Measurements from ENCODE around the gene IVL.

The IVL gene, protein sequence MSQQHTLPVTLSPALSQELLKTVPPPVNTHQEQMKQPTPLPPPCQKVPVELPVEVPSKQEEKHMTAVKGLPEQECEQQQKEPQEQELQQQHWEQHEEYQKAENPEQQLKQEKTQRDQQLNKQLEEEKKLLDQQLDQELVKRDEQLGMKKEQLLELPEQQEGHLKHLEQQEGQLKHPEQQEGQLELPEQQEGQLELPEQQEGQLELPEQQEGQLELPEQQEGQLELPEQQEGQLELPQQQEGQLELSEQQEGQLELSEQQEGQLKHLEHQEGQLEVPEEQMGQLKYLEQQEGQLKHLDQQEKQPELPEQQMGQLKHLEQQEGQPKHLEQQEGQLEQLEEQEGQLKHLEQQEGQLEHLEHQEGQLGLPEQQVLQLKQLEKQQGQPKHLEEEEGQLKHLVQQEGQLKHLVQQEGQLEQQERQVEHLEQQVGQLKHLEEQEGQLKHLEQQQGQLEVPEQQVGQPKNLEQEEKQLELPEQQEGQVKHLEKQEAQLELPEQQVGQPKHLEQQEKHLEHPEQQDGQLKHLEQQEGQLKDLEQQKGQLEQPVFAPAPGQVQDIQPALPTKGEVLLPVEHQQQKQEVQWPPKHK

DNA sequence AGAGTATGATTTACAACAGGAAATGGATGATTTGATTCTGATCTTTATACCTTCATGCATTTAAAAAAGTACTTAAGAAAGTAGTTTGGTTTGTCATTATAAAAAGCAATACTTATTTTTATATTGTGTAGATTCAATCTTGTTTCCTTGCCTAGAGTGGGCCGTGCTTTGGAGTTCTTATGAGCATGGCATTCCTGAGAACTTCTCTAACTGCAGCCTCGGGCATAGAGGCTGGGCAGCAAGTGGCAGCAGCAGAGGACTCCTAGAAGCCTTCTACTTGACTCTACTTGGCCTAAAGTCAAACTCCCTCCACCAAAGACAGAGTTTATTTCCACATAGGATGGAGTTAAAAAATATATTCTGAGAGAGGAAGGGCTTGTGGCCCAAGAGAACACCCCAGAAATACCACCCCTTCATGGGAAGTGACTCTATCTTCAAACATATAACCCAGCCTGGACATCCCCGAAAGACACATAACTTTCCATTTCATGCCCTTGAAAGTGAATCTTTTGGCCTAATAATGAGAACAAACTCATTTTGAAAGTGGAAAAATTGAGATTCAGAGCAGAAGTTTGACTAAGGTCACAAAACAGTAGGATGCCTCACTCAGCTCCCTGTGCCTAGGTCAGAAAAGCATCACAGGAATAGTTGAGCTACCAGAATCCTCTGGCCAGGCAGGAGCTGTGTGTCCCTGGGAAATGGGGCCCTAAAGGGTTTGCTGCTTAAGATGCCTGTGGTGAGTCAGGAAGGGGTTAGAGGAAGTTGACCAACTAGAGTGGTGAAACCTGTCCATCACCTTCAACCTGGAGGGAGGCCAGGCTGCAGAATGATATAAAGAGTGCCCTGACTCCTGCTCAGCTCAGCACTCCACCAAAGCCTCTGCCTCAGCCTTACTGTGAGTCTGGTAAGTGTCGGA, at the start of gene IVL:
Gene IVL, plus strand, starts transcription at position 861 of the 916 bp plus-strand sequence. CDS start 1,252 bp downstream, outside the sequence.
- DNase-seq (ENCODE audit: low spot score): no peak

DNA sequence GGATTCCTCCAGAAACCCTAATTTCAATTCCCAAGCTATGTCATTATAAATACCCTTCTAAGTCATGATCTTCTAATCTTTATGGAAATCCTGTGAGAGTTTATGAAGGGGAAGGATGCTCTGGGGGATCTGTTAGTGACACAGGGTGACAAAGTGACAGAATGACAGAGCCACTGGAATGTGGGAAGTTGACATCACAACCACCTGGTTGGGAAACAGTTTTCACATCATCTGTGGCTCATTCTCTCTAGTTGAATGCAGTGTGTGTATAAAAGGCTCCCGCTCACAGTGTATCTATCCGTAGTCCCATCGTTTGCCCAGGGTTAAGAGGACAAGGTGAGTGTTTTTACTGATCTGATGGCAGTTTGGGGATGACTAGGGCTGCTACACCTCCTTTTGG, 48.6 kb upstream of the IVL start, which contains the start of gene LCE7A:
Gene LCE7A, plus strand, starts transcription at position 301 of the 400 bp plus-strand sequence. CDS start 702 bp downstream, outside the sequence.
- no peak for DNase-seq (ENCODE audit: low spot score)

DNA sequence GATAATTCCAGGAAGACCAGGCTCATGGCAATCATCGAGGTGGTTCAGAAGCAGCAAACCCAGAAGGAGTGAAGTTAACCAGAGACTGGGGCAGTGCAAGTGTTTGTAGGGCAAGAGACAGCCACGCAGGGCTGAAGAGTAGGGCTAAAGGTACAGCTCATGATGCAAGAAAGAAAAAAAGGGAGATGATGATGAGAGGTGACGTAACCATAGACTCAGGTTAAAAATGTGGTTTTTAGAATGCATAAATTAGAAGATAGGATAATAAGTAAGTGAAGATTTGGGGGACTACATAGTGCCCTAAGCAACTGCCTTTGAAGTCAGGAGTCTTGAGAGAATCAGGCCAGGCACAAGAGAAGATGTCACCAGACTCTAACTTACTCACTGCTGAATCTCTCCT, 48.2 kb upstream of the IVL start:
- DNase-seq (ENCODE audit: low spot score): no peak

DNA sequence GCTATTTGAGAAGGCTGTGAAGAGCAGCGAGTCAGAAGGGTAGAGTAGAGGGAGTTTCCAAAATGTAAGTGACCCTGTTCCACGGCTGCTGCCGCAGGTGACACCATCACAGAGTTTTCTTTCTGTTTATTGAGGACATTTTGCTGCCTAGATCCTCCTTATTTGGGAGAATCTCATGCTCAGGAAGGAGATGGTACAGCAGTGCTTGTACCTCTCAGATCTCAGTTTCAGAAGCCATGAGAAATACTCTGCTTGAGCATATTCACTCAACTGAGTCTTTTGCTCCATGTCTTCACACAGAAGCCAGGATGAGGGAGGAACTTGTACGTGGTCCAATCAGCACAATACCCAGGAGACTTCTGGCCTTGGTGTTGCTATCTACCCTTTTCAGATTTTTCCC, 47.0 kb upstream of the IVL start:
- DNase-seq (ENCODE audit: low spot score): no peak

DNA sequence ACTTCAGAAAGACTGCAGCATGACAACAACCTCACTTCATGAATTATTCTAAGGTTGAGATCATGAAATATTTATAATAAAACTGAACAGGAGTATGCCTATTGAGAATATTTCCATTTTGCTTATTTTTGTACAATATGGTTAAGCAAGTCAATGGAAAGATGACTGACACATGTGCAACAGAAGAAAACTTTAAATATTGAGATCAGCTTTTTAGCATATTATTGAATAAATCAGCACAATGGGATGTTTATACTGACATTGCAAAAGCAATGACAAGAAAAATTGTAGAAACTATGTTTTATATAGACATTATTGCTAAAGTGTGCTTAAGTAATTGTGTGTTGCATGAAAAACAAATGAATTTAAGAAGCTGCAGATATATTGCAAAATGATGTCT, 43.9 kb upstream of the IVL start:
- no peak for DNase-seq (ENCODE audit: low spot score)

DNA sequence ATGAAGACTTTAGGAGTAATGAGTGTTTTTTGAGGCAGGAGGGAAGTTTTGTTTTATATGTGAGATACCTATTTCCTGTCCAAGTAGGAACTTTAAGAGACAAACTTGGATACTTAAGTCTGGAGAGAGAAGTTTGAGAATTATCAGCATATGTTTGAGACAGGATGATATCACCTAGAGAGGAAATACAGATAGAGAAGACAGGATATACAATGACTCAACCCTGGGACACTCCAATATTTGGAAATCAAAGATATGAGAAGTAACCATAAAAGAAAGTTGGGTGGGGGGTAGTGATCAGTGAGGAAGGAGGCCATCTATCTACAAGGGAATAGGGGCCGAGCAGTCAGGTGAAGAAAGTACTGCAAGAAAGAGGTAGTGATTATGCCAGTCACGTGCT, 42.0 kb upstream of the IVL start:
- DNase-seq (ENCODE audit: low spot score): no peak

DNA sequence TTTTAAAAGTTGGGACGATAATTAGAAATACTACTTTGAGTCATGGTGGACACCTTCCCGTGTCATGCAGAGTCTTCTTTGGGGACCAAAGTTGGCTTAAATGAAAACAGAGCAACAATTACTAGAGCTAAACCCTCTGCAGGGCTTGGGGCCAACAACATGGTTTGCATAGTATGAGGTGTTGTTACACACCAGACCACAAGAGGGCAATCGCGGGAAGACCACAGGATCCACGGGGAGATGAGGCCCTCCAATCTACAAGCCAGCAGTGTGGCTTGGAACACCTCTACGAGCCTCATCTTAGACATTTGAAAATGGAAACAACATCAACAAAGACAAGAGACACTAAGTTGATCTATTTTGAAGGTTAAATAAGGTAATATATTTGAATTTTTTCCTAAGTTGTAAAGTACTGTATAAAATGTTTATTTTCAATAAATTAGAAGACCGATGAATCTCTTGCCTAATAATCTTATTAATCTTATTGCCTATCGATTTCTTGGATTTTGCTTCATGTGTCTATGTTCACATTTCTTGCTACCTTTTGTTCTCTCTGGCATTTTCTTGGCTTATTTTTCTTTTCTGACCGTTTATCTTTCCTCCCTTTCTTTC, 38.4 kb upstream of the IVL start:
- DNase-seq (ENCODE audit: low spot score): peak; percentile 73

DNA sequence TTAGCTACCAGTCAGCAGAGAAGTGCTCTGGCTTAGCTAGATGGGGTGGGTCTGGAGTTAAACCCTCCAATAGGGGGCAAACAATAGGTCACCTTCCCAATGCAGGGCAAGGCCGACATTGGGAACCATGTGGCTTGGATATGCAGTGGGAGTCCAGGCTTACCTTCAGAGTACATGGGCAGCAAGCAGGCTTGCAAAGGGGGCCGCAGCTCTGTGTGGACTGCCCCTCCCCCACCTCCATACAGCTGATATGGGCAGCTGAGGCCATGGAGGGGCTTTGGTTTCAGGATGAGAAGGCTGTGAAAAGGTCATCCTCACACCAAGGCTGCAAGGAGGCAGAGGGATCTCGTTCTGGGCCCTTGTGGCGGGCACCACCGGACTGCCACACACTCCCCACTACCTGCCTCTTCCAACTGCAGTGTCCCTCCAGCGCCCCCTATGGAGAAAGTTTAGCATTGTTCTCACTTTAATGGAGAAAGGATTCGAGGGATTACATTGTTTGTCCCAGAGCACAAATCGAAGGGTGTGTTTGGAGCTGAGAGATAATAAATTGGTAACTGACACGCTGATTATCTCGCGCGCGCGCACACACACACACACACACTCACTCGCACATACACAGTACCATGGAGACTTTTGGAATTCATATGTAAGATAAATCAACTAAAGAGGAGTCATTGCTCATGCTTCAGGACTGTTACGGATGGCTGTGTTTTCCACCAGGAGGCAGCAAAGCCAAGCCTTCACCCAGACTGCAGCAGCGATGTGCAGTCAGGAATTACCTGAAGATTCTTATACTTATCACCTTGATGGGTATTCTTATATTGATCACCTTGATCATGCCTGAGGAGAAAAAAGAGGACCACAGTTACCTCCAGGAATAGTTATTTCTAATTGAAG, 37.3 kb upstream of the IVL start:
- peak; percentile 3 for DNase-seq (ENCODE audit: low spot score)

DNA sequence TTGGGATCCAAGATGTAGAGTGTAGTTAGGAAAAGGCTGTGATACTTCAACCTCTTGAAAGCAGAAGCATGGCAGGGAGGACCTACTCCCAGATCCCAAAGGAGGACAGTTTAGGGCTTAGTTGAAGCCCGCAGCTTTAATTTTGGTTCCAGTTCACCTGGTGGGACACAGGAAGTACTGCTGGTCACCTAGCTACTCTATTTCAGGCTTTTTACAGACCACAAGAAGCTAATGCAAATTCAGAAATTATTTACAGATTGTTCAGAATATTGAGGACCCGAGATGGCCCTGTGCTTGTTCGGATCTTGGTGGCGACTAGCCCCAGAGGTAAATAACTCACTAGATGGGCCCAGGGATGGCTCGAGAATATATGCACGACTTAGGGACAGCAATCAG, 36.6 kb upstream of the IVL start:
- DNase-seq (ENCODE audit: low spot score): no peak

DNA sequence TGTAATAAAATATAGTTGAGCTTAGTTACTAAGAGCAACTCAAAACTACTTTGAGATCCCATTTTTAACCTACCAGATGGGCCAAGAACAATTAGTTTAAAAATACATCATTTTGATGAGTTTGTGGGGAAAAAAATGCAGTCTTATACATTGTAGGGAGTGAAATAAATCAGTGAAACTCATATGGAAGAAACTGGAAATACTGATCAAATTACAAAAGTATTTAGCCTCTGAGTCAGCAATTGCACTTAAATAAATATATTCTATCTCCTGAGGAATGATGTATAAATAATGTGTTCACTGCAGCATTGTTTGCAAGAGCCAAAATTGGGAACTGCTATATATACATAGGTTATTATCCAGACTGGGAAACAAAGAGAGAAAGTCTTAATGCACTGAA, 34.9 kb upstream of the IVL start:
- DNase-seq (ENCODE audit: low spot score): no peak

DNA sequence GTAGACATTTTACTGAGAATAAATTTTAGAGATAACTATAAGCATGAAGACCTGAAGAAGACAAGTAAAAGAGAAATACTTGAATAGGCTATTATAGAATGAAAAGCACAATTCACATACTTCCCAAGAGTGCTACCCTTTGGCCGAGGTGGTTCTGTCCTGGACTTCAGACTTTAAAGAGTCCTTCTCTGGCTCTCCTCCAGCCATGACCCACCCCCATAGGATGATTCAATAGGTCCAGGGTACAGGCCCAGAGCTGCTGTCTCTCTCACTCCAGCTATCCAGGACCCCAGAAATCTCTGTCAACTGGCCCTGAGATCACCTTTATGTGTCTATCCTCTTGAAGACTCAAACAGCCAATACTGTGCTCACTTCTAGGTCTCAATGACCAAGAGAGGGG, 31.5 kb upstream of the IVL start:
- no peak for DNase-seq (ENCODE audit: low spot score)

DNA sequence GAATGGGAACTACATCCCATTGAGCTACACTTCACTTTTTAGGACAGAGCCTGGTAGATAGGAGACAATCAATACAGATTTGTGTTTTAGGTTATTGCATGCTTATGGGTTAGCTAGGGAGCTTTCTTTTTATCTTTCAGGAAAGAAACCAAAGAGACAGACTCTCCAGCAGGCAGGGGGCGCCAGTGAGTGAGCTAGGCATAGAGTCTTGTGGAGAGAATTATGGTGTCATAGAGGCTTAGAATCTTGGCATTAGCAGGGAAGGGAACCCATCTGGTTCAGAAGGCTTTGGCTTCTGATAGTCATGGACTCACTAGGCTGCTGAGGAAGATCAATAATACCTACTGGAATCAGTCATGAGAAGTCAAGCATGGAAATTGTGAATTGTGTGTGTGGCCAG, 30.3 kb upstream of the IVL start, which contains the start of gene SMCP:
Gene SMCP, plus strand, starts transcription at position 281 of the 400 bp plus-strand sequence. CDS start 6,101 bp downstream, outside the sequence.
- DNase-seq (ENCODE audit: low spot score): no peak

DNA sequence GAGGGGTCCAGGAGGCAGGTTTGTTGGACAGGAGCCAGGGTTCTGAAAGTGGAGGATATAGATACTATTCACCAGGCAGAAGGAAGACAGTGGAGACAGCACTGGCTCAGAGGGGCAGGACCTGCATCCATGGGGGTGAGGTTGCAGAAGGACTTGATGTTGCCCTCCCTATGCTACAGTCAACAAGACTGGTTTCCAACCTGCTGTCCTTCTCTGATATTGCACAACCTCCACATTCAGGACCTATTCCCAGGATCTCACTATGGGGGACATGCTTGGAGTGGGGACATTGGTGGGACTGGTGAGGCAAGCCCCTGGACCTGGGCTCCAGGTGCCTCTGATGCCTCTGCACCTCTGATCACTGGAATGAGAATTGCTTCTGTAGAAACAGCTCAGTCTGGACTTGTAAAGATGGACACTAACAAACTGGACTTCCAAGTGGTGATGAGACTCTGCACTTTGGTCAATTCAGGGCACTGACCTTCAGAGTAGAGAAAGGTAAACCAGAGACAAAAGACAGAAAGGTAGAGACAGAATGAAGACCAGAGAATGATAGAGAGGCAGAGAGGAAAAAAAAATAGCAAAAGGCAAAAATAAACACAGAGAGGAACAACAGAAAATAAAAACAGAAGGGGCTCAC, 28.7 kb upstream of the IVL start:
- no peak for DNase-seq (ENCODE audit: low spot score)

DNA sequence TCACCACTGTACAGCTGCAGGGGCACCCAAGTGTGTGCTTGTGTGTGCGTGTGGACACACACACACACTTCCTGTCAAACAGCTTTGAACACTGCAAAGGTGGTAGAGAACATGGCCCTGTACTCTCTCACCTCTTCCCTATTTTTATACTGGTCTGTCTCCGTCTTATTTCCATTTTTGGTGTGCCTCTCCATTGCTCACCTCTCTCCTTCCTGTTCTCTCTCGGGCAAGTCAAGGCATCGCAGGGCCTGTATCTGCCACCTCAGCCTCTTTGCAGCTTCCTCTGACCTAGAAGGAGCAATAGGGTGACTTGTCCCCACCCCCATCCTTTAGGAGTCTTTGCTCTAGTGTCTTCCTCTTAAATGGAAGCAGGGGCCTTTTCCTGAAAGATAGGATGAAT, 28.0 kb upstream of the IVL start:
- no peak for DNase-seq (ENCODE audit: low spot score)

DNA sequence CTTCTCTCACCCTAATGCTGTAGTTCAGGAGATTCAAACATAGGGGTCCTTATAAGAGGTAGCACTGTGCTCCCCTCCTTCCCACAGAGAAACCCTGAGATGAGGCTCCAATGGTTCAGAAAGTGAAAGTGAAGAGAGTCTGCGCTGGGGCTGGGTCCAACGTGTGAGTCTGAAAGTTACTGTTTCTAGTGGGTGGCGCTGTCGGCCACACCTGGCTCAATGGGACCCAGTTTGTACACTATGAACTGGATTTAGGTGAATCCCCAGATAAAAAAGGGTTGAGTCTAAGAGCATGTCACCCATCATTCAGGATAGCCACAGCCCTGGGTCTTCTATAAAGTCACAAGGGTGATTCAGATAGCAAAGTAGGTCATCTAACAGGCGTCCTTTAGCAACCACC, 27.4 kb upstream of the IVL start:
- no peak for DNase-seq (ENCODE audit: low spot score)

DNA sequence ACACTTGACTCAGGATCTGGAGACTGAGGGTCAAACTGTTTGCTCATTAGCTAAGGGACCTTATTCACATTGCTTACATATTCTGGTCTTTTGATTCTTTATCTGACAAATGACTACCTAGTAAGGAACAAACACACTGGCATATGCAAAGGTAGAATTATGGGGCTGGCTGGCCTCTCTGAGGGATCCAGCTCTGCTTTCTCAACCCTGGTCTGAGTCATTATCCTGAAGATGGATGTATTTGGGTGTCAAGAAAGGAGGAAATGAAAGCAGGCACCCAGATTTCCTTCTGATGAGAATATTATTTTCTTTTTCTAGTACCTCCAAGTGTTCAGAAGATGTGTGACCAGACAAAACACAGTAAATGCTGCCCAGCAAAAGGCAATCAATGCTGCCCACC, 24.3 kb upstream of the IVL start:
- DNase-seq (ENCODE audit: low spot score): no peak

DNA sequence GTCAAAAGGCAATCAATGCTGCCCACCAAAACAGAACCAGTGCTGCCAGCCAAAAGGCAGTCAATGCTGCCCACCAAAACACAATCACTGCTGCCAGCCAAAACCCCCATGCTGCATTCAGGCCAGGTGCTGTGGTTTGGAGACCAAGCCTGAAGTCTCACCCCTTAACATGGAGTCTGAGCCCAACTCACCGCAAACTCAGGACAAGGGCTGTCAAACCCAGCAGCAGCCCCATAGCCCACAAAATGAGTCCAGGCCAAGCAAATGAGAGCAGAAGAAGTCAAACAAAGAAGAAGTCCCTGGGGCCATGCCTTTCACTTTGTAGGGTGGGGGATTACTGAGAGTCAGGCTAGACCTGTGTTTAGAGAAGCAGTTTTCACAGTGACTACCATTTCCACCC, 23.8 kb upstream of the IVL start:
- no peak for DNase-seq (ENCODE audit: low spot score)

DNA sequence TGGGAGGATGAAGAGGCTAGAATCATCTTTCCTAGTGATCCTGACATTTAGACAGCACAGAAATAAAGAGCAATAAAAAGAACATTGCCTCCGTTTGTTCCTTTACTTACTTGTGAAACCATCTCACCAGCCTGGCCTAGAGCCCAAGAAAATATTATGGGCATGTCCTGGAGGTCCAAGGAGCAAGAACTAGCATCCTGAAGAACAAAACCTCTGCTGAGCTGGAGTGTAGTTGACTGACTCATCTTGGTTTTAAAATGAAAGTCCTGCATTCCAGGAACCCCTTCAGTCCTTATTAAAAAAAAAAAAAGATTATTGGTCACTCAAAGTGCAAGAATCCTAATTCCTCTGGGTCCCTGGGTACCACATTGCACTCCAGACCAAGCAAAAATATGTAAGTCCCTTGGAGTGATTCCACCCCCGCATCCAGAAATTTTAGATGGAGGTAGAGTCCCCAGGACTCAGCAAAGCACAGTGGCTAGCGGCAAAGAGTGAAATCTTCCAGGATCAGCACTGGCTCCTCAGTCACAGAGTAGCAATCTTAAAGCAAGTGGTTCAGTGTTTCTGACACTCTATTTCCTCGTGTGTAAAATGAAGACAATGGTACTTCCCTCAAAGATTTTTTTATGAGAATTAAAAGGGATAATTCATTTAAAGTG, 23.3 kb upstream of the IVL start:
- no peak for DNase-seq (ENCODE audit: low spot score)

DNA sequence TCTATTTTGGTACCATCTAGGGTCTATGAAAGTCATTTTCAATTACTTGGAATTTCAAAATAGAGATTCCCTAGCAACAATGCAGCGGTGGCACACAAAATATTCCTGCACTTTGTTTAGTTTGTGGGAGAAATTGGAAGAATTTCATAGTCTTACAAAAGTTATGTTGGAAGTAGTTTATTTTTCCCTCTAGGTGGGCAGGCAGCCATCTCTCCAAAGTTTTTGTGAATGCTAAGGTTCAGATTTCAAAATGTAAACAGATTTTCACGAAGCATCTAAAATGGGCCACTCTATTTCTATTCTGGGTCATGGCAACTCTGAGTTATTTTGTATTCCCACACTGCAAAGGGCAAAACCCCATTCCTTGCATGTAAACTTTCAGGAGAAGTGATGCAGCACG, 22.3 kb upstream of the IVL start:
- DNase-seq (ENCODE audit: low spot score): no peak
